SK-N-SH (cell line): ENCODE measurements around the gene METTL21A. TPM values are rescaled to one million over a fixed set of nuclear protein-coding genes. Genes with fewer than 3 reads are reported as not detected.

Source experiments
- CTCF ChIA-PET: fragments of 300-600, 350-600 bp; formaldehyde crosslinking; extraction: SDS; loops from one replicate; lab custom pipeline; 2021; lab: Yijun Ruan, JAX
- POLR2A ChIA-PET: fragments of 350-600 bp; sonication (Branson Sonifier 250); formaldehyde crosslinking; extraction: SDS; loops from one replicate; lab custom pipeline; 2020; ENCODE audit warnings: antibody characterized with exemption, inconsistent platforms; lab: Yijun Ruan, JAX
- DNase-seq: peaks from one replicate; pipeline ENCODE4 v3.0.0; 2012
- H2AFZ ChIP-seq: fragments of 200-600 bp; sonication (generic); 2 replicates; pipeline ENCODE4 v1.8.1; 2016; ENCODE audit warnings: antibody characterized with exemption, mild to moderate bottlenecking, low read depth
- H3F3A ChIP-seq: fragments of 200-600 bp; sonication (generic); replicated peaks from 2 replicates; pipeline ENCODE3; 2016; ENCODE audit warnings: antibody characterized with exemption, mild to moderate bottlenecking; ENCODE audit not compliant: insufficient read depth
- H3K27ac ChIP-seq, 2 experiments: fragments of 200-500 bp in 1 of 2; fragments of 200-600 bp in 1 of 2; sonication (Bioruptor generic) in 1 of 2; sonication (generic), shearing (Covaris generic) in 1 of 2; 2 replicates each; pipeline versions ENCODE4 v1.5.1 to v1.6.1; 2014 to 2016; ENCODE audit warnings: low read depth in 2 of 2, inconsistent platforms in 1 of 2, low read length in 1 of 2, mild to moderate bottlenecking in 1 of 2, mixed read lengths in 1 of 2
- H3K27me3 ChIP-seq: fragments of 200-600 bp; sonication (generic), shearing (Covaris generic); 2 replicates; pipeline ENCODE4 v1.6.1; 2016; ENCODE audit warnings: mixed run types; ENCODE audit not compliant: insufficient read depth
- H3K36me3 ChIP-seq, 2 experiments: fragments of 200-500 bp in 1 of 2; fragments of 200-600 bp in 1 of 2; sonication (Bioruptor generic) in 1 of 2; sonication (generic) in 1 of 2; replicated peaks in 1 of 2; 2 replicates each; pipeline versions ENCODE3 to v1.5.1; 2014 to 2016; ENCODE audit warnings: low read length in 1 of 2, mild to moderate bottlenecking in 1 of 2; ENCODE audit not compliant: insufficient read depth in 2 of 2, control insufficient read depth in 1 of 2
- H3K4me1 ChIP-seq, 2 experiments: fragments of 200-500 bp in 1 of 2; fragments of 200-600 bp in 1 of 2; sonication (Bioruptor generic) in 1 of 2; sonication (generic), shearing (Covaris generic) in 1 of 2; 2 replicates each; pipeline versions ENCODE4 v1.5.1 to v1.6.1; 2014 to 2016; ENCODE audit warnings: low read depth in 1 of 2, low read length in 1 of 2, mixed run types in 1 of 2; ENCODE audit not compliant: insufficient read depth in 2 of 2, control insufficient read depth in 1 of 2
- H3K4me2 ChIP-seq: fragments of 200-600 bp; sonication (generic), shearing (Covaris generic); 2 replicates; pipeline ENCODE4 v1.6.1; 2017; ENCODE audit warnings: mixed run types
- H3K4me3 ChIP-seq, 2 experiments: fragments of 200-500 bp in 1 of 2; fragments of 200-600 bp in 1 of 2; sonication (Bioruptor generic) in 1 of 2; sonication (generic), shearing (Covaris generic) in 1 of 2; 2 replicates each; pipeline versions ENCODE4 v1.5.1 to v1.8.1; 2014 to 2016; ENCODE audit warnings: low read depth in 2 of 2, inconsistent platforms in 1 of 2, low read length in 1 of 2, mild to moderate bottlenecking in 1 of 2, mixed read lengths in 1 of 2, moderate library complexity in 1 of 2
- H3K79me2 ChIP-seq: fragments of 200-600 bp; sonication (generic); 2 replicates; pipeline ENCODE4 v1.8.1; 2017; ENCODE audit warnings: mild to moderate bottlenecking; ENCODE audit not compliant: insufficient read depth
- H3K9ac ChIP-seq: fragments of 200-600 bp; sonication (generic); 2 replicates; pipeline ENCODE4 v1.6.1; 2017; ENCODE audit warnings: mixed run types
- H3K9me2 ChIP-seq: fragments of 200-600 bp; sonication (generic); 2 replicates; pipeline ENCODE4 v1.6.1; 2017; ENCODE audit warnings: mixed run types
- H3K9me3 ChIP-seq: fragments of 200-600 bp; sonication (generic); 2 replicates; pipeline ENCODE4 v1.6.1; 2017; ENCODE audit warnings: mixed run types, mild to moderate bottlenecking, moderate library complexity
- H4K20me1 ChIP-seq: fragments of 200-600 bp; sonication (generic); 2 replicates; pipeline ENCODE4 v1.6.1; 2017; ENCODE audit warnings: mild to moderate bottlenecking, mixed run types; ENCODE audit not compliant: insufficient read depth
- EZH2phosphoT487 ChIP-seq: fragments of 200-600 bp; sonication (generic); IDR thresholded peaks from 2 replicates; pipeline ENCODE4 v1.6.1; 2017; ENCODE audit warnings: low read depth, mixed run types, mild to moderate bottlenecking, antibody characterized with exemption, moderate library complexity, borderline replicate concordance
- FOSL2 ChIP-seq: IDR thresholded peaks from 2 replicates; pipeline ENCODE4 v1.4.0; 2012; ENCODE audit warnings: low read depth, mild to moderate bottlenecking, moderate library complexity, borderline replicate concordance
- FOXJ3 ChIP-seq: sonication (generic); formaldehyde crosslinking; IDR thresholded peaks from 2 replicates; pipeline ENCODE4 v1.5.1; 2020; ENCODE audit warnings: mild to moderate bottlenecking, missing genetic modification reagents
- FOXM1 ChIP-seq: IDR thresholded peaks from 2 replicates; pipeline ENCODE4 v1.4.0; 2012; ENCODE audit warnings: low read depth, mild to moderate bottlenecking
- GABPA ChIP-seq: IDR thresholded peaks from 2 replicates; pipeline ENCODE4 v1.4.0; 2012; ENCODE audit warnings: low read depth, mild to moderate bottlenecking
- GATA2 ChIP-seq: sonication (generic); formaldehyde crosslinking; IDR thresholded peaks from 2 replicates; pipeline ENCODE4 v1.5.0; 2020; ENCODE audit warnings: mild to moderate bottlenecking, missing genetic modification reagents
- IRF3 ChIP-seq: fragments of 150-350 bp; IDR thresholded peaks from 2 replicates; pipeline ENCODE4 v1.6.1; 2016; ENCODE audit warnings: mild to moderate bottlenecking, low read depth, low read length
- MEF2A ChIP-seq: IDR thresholded peaks from 2 replicates; pipeline ENCODE4 v1.4.0; 2012; ENCODE audit warnings: low read depth, borderline replicate concordance
- NFIC ChIP-seq: IDR thresholded peaks from 2 replicates; pipeline ENCODE4 v1.4.0; 2012; ENCODE audit warnings: borderline replicate concordance
- PBX3 ChIP-seq: IDR thresholded peaks from 2 replicates; pipeline ENCODE4; 2012
- RAD21 ChIP-seq: IDR thresholded peaks from 2 replicates; pipeline ENCODE4 v1.6.1; 2012; ENCODE audit warnings: mild to moderate bottlenecking, low read length
- RCOR1 ChIP-seq: fragments of 150-350 bp; IDR thresholded peaks from 2 replicates; pipeline ENCODE4 v1.6.1; 2017; ENCODE audit warnings: antibody characterized with exemption, low read length
- RXRA ChIP-seq: IDR thresholded peaks from 2 replicates; pipeline ENCODE4 v1.4.0; 2012; ENCODE audit warnings: low read depth, mild to moderate bottlenecking, borderline replicate concordance
- SMC3 ChIP-seq: IDR thresholded peaks from 2 replicates; pipeline ENCODE4 v1.6.1; 2012; ENCODE audit warnings: low read depth, low read length, improper control_type of control experiment
- TAF1 ChIP-seq: IDR thresholded peaks from 2 replicates; pipeline ENCODE4 v1.6.1; 2012; ENCODE audit warnings: low read depth, mild to moderate bottlenecking, low read length, moderate library complexity, borderline replicate concordance
- TEAD4 ChIP-seq: IDR thresholded peaks from 2 replicates; pipeline ENCODE4 v1.4.0; 2012; ENCODE audit warnings: mild to moderate bottlenecking, borderline replicate concordance; ENCODE audit not compliant: insufficient read depth
- USF2 ChIP-seq: fragments of 150-350 bp; IDR thresholded peaks from 2 replicates; pipeline ENCODE4 v1.6.1; 2017; ENCODE audit warnings: antibody characterized with exemption, low read length, low read depth, borderline replicate concordance
- WGBS: methylation state at CpG from one replicate; pipeline ENCODE4 v1.1.6; 2017; ENCODE audit warnings: low lambda C conversion rate; 5-methylcytosine and 5-hydroxymethylcytosine counted together
- polyA plus RNA-seq, 3 experiments: library from polyadenylated mRNA; depleted of rRNA; stranded (reverse); fragments of >200 nt; gene quantifications; 2 replicates each; pipeline ENCODE4 v1.2.3, GENCODE V29; 2012
- TF ChIP-seq, protein P1 (sequence below): IDR thresholded peaks from 2 replicates; pipeline ENCODE4 v1.4.0; 2012; ENCODE audit warnings: low read depth, borderline replicate concordance
- TF ChIP-seq, protein P2 (sequence below): fragments of 200-600 bp; sonication (generic); IDR thresholded peaks from 2 replicates; pipeline ENCODE4 v1.6.1; 2017; ENCODE audit warnings: antibody characterized with exemption, mild to moderate bottlenecking, moderate library complexity

Gene METTL21A
- polyA plus RNA-seq, 1 of the 3 experiments (the other 2 are of a cell fraction), result 19.4 TPM

DNA sequence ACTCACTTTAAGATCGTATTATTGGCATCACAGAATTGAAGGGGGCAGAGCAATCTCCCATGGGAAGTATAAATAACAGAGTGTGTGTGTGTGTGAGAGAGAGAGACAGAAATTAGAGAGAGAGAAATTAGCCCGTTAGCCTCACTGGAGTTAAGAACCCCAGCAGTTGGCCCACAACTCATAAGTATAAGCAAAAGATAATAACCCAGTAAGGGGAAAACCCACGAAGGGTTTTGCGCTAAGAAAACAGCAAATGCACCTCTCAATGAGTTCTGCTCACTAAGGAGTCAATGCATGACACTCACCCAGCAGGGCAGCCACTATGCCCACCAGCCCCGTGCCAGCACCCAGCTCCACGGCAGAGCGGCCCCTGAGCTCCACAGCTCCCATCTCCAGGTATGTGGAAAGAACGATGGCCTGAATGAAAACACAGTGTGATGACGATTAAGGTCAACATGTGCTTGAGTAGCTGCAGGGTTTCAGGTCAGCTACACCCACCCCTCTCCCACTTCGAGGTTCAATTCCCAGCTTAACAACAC is 3.6 kb downstream of the METTL21A start:
- Histone ChIP-seq H3F3A (peaks cover 21% of the 10 kb centered on the region), H3K4me1 (peaks cover 13 to 16% of the 10 kb centered on the region in 2 experiments; a peak in 3 of 4 replicates), H3K27me3 (no peaks in the 10 kb centered on the region), H3K4me3 (no peak overlapping the region), H3K79me2 (peaks cover 26% of the 10 kb centered on the region; the same call in 1 of the 2 replicates), H2AFZ (no peak overlapping the region), H4K20me1 (no peaks in the 10 kb centered on the region), H3K4me2 (no peak overlapping the region), H3K9ac (no peak overlapping the region), H3K9me2 (no peaks in the 10 kb centered on the region), H3K36me3 (peaks cover 13 to 25% of the 10 kb centered on the region in 2 experiments), H3K9me3 (no peaks in the 10 kb centered on the region), H3K27ac (no peak overlapping the region)
- 91% methylated on average over 6 of the region's 10 CpGs for WGBS
- TF ChIP-seq RCOR1 (no peak), MEF2A (no peak), FOSL2 (no peak), GATA2 (no peak), RXRA (no peak), FOXJ3 (no peak), TEAD4 (no peak), PBX3 (no peak), IRF3 (no peak), RAD21 (no peak), FOXM1 (no peak), EZH2phosphoT487 (no peak), NFIC (no peak)
- TF ChIP-seq, protein P1, sequence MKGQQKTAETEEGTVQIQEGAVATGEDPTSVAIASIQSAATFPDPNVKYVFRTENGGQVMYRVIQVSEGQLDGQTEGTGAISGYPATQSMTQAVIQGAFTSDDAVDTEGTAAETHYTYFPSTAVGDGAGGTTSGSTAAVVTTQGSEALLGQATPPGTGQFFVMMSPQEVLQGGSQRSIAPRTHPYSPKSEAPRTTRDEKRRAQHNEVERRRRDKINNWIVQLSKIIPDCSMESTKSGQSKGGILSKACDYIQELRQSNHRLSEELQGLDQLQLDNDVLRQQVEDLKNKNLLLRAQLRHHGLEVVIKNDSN, result no peak
- no peak for DNase-seq
- ChIA-PET CTCF (interaction anchor here (1.0 kb wide), 1 partner anchor 124 kb away, joined by 3 read pairs; no protein-coding TSS in a partner anchor), POLR2A (interaction anchor here (1.5 kb wide), 1 partner anchor 8 kb away, joined by 3 read pairs; no protein-coding TSS in a partner anchor)

DNA sequence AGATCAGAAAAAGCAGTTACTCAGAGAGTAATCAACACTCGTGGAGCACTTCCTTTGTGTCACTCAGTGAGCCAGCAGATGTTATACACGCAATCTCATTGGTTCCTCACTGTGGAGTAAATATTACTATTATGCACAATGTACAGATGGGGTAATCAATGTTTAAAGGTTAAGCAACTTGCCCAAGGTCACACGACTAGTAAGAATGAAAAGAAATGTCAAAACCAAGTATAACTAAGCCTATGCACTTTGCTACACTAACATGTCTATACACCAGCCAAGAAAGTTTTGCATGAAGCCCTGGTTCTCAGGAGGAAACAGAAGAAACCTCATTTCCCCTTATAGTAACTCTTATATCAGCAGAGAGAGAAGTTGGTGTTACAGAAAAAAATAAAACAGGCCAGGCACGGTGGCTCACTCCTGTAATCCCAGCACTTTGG is 5.4 kb downstream of the METTL21A start:
- Histone ChIP-seq H2AFZ (no peak overlapping the region), H3K4me2 (no peak overlapping the region), H3K9me2 (no peaks in the 10 kb centered on the region), H3K9ac (no peak overlapping the region), H3K79me2 (peaks cover 29% of the 10 kb centered on the region; the same call in 1 of the 2 replicates), H3K27me3 (no peaks in the 10 kb centered on the region), H4K20me1 (no peaks in the 10 kb centered on the region), H3K9me3 (no peaks in the 10 kb centered on the region), H3F3A (peaks cover 21% of the 10 kb centered on the region), H3K4me1 (peaks cover 13 to 21% of the 10 kb centered on the region in 2 experiments; a peak in 3 of 4 replicates), H3K36me3 (peaks cover 16 to 27% of the 10 kb centered on the region in 2 experiments), H3K27ac (no peak overlapping the region), H3K4me3 (no peak overlapping the region)
- 76% methylated on average over 4 of the region's 4 CpGs for WGBS
- ChIA-PET CTCF (no interaction called here), POLR2A (no interaction called here)
- DNase-seq, result no peak
- TF ChIP-seq, protein P2, sequence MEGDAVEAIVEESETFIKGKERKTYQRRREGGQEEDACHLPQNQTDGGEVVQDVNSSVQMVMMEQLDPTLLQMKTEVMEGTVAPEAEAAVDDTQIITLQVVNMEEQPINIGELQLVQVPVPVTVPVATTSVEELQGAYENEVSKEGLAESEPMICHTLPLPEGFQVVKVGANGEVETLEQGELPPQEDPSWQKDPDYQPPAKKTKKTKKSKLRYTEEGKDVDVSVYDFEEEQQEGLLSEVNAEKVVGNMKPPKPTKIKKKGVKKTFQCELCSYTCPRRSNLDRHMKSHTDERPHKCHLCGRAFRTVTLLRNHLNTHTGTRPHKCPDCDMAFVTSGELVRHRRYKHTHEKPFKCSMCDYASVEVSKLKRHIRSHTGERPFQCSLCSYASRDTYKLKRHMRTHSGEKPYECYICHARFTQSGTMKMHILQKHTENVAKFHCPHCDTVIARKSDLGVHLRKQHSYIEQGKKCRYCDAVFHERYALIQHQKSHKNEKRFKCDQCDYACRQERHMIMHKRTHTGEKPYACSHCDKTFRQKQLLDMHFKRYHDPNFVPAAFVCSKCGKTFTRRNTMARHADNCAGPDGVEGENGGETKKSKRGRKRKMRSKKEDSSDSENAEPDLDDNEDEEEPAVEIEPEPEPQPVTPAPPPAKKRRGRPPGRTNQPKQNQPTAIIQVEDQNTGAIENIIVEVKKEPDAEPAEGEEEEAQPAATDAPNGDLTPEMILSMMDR, result no peak
- TF ChIP-seq USF2, result no peak
- no peak for TF ChIP-seq TAF1
- TF ChIP-seq MEF2A, result no peak
- TF ChIP-seq PBX3, result no peak
- TF ChIP-seq SMC3, result no peak
- TF ChIP-seq FOXM1, result no peak
- TF ChIP-seq GABPA, result no peak
- no peak for TF ChIP-seq FOSL2
